Gastrocnemius medialis (tissue), 4 donors: Measurements from ENCODE around the gene NLGN1. TPM values are rescaled to one million over a fixed set of nuclear protein-coding genes. Genes with fewer than 3 reads are reported as not detected.

Experiments used
- ATAC-seq, 2 donors: fragments of 150-250 bp; one replicate each; pipeline ENCODE4 v1.9.1; 2016
- DNase-seq, 2 donors: peaks; one replicate each; pipeline ENCODE4 v3.0.0-alpha.2; 2019
- H3K27ac ChIP-seq, 4 donors: fragments of 200-600 bp; sonication (generic); 1 replicate in 1 of 4; 2 replicates in 3 of 4; pipeline ENCODE4 v1.5.1; 2016 to 2018; ENCODE audit warnings: mild to moderate bottlenecking in 2 of 4, moderate library complexity in 1 of 4
- H3K27me3 ChIP-seq, 3 donors: fragments of 200-600 bp; sonication (generic) in 2 of 3; 1 replicate in 1 of 3; 2 replicates in 2 of 3; pipeline versions ENCODE4 v1.5.1 to v1.6.0; 2016 to 2019; ENCODE audit warnings: mild to moderate bottlenecking in 1 of 3, moderate library complexity in 1 of 3
- H3K36me3 ChIP-seq, 2 donors: fragments of 200-600 bp; sonication (generic) in 1 of 2; one replicate each; pipeline ENCODE4 v1.5.1; 2017 to 2018
- H3K4me1 ChIP-seq, 2 donors: fragments of 200-600 bp; sonication (generic) in 1 of 2; one replicate each; pipeline ENCODE4 v1.5.1; 2016 to 2017; ENCODE audit warnings: mild to moderate bottlenecking in 2 of 2
- H3K4me3 ChIP-seq, 4 donors: fragments of 200-600 bp; sonication (generic) in 3 of 4; 1 replicate in 1 of 4; 2 replicates in 3 of 4; pipeline ENCODE4 v1.5.1; 2016 to 2019; ENCODE audit warnings: mild to moderate bottlenecking in 2 of 4
- H3K9me3 ChIP-seq, 3 donors: fragments of 200-600 bp; sonication (generic) in 2 of 3; 1 replicate in 1 of 3; 2 replicates in 2 of 3; pipeline ENCODE4 v1.5.1; 2016 to 2019
- CTCF ChIP-seq, 5 experiments: fragments of 450-650 bp in 3 of 5; fragments of 200-600 bp in 2 of 5; sonication (generic) in 2 of 5; IDR thresholded peaks in 4 of 5; conservative IDR thresholded peaks in 1 of 5; 1 replicate in 4 of 5; 2 replicates in 1 of 5; pipeline ENCODE4 v1.5.1; 2016 to 2019; ENCODE audit warnings: antibody characterized with exemption in 5 of 5, mild to moderate bottlenecking in 3 of 5, moderate library complexity in 3 of 5
- POLR2A ChIP-seq, 2 donors: fragments of 450-650 bp; IDR thresholded peaks; one replicate each; pipeline ENCODE4 v1.6.1; 2017; ENCODE audit warnings: antibody characterized with exemption in 2 of 2, mild to moderate bottlenecking in 2 of 2, moderate library complexity in 2 of 2
- in situ Hi-C, 4 donors: fragments of 200-750 bp; cut with MboI; loops; one replicate each; pipeline versions ENCODE4 v1.15.0 to v1.8.0; 2017; ENCODE audit warnings: low sequenced_read_pairs in 4 of 4
- intact Hi-C: fragments of 100-400 bp; cut with DNase I; formaldehyde crosslinking; loops from one replicate; pipeline ENCODE4 v1.15.1; 2023; ENCODE audit warnings: low total_unique reads
- total RNA-seq, 4 donors: library from RNA; depleted of rRNA; stranded (reverse); fragments of >200 nt; gene quantifications; one replicate each; pipeline versions ENCODE4 v1.1.0 to v1.2.3, GENCODE V29; 2016

NLGN1 gene
- total RNA-seq, 4 donors from 2014 or later: 0.52 to 1.9 (median 1.1) TPM

GRCh38 chr3:174062923-174063322 is 665.4 kb downstream of the NLGN1 start:
- TF ChIP-seq POLR2A (IDR thresholded peaks at IDR 0.05): no peak
- TF ChIP-seq CTCF (IDR thresholded peaks at IDR 0.05 in 4 of 5, conservative IDR thresholded peaks at IDR 0.05 in 1 of 5): no peak
- in situ Hi-C loops: no loop called here
- no peaks in the 10 kb centered on the region for H3K27me3 ChIP-seq
- H3K9me3 ChIP-seq: no peaks in the 10 kb centered on the region
- ATAC-seq (no peak), DNase-seq (no peak)
- intact Hi-C loops: no loop called here
- no peak overlapping the region for H3K27ac ChIP-seq
- H3K36me3 ChIP-seq: no peaks in the 10 kb centered on the region
- no peaks in the 10 kb centered on the region for H3K4me1 ChIP-seq
- H3K4me3 ChIP-seq: no peak overlapping the region

- Histone ChIP-seq H3K4me3 (no peak overlapping the region), H3K4me1 (no peaks in the 10 kb centered on the region), H3K36me3 (no peaks in the 10 kb centered on the region), H3K27me3 (no peaks in the 10 kb centered on the region), H3K9me3 (no peaks in the 10 kb centered on the region), H3K27ac (no peak overlapping the region)
- DNase-seq (no peak), ATAC-seq (no peak)
- in situ Hi-C loops: no loop called here
- no peak for TF ChIP-seq CTCF (IDR thresholded peaks at IDR 0.05 in 4 of 5, conservative IDR thresholded peaks at IDR 0.05 in 1 of 5)
- no peak for TF ChIP-seq POLR2A (IDR thresholded peaks at IDR 0.05)
- intact Hi-C loops: no loop called here
These were observed 670.5 kb downstream of the NLGN1 start for GRCh38 chr3:174068035-174068434.

- TF ChIP-seq POLR2A (IDR thresholded peaks at IDR 0.05): no peak
- no peak for TF ChIP-seq CTCF (IDR thresholded peaks at IDR 0.05 in 4 of 5, conservative IDR thresholded peaks at IDR 0.05 in 1 of 5)
- Histone ChIP-seq H3K36me3 (no peaks in the 10 kb centered on the region), H3K4me3 (no peak overlapping the region), H3K27ac (no peak overlapping the region), H3K27me3 (no peaks in the 10 kb centered on the region), H3K9me3 (no peaks in the 10 kb centered on the region), H3K4me1 (no peaks in the 10 kb centered on the region)
- in situ Hi-C loops (no loop called here), intact Hi-C loops (no loop called here)
- no peak for ATAC-seq
- DNase-seq: no peak
These were observed 675.1 kb downstream of the NLGN1 start for GRCh38 chr3:174072675-174073074.

GRCh38 chr3:174083706-174084105 is 686.2 kb downstream of the NLGN1 start:
- no peak for DNase-seq
- no peak for ATAC-seq
- intact Hi-C loops: no loop called here
- TF ChIP-seq CTCF (IDR thresholded peaks at IDR 0.05 in 4 of 5, conservative IDR thresholded peaks at IDR 0.05 in 1 of 5) (no peak), POLR2A (IDR thresholded peaks at IDR 0.05) (no peak)
- Histone ChIP-seq H3K27ac (no peak overlapping the region), H3K27me3 (no peaks in the 10 kb centered on the region), H3K36me3 (no peaks in the 10 kb centered on the region), H3K4me3 (no peak overlapping the region), H3K4me1 (no peaks in the 10 kb centered on the region), H3K9me3 (no peaks in the 10 kb centered on the region)
- in situ Hi-C loops: no loop called here

GRCh38 chr3:174089592-174089991 is 692.0 kb downstream of the NLGN1 start:
- no peak for ATAC-seq
- intact Hi-C loops: no loop called here
- Histone ChIP-seq H3K9me3 (no peaks in the 10 kb centered on the region), H3K4me1 (no peaks in the 10 kb centered on the region), H3K36me3 (no peaks in the 10 kb centered on the region), H3K27ac (no peak overlapping the region), H3K27me3 (no peaks in the 10 kb centered on the region), H3K4me3 (no peak overlapping the region)
- no peak for DNase-seq
- in situ Hi-C loops: no loop called here
- TF ChIP-seq POLR2A (IDR thresholded peaks at IDR 0.05): no peak
- TF ChIP-seq CTCF (IDR thresholded peaks at IDR 0.05 in 4 of 5, conservative IDR thresholded peaks at IDR 0.05 in 1 of 5): no peak
